Measurements from ENCODE around the gene DNAJC1. TPM values are rescaled to one million over a fixed set of nuclear protein-coding genes. Genes with fewer than 3 reads are reported as not detected.

DNAJC1 gene
- total RNA-seq, 4 donors from 2014 or later = 37.1 to 41.7 (median 40.1) TPM

DNA sequence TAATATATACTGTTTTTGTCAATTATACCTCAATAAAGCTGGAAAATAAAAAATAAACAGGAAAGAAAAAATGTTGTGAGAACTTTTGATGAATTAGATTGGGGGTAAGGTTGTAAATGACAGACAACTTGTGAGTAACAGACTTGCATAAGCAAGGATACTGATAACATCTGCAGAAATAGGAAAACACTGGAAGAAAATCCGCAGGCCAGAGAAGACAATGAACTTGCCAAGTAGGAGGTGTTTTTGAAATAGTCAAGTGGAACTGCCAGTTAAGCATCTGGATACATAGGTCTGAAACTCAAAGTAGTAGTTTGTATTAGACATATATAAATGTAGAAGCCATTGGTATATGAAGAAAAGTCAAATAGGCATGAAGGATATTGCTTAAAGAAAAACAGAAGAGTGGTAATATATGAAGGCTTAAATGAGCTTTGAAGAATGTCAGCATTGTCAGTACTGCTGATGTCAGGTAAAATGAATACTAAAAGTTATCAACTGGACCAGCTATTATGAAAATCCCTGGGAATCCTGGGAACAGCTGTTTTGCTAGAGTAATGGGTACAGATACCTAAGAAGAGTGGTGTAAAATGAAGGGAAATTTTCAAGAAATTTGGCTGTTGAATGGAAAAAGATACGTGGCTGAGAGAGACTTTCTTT lies 58.7 kb downstream of the DNAJC1 start:
- H3K9me3 ChIP-seq = no peaks in the 10 kb centered on the region
- TF ChIP-seq, protein P1, sequence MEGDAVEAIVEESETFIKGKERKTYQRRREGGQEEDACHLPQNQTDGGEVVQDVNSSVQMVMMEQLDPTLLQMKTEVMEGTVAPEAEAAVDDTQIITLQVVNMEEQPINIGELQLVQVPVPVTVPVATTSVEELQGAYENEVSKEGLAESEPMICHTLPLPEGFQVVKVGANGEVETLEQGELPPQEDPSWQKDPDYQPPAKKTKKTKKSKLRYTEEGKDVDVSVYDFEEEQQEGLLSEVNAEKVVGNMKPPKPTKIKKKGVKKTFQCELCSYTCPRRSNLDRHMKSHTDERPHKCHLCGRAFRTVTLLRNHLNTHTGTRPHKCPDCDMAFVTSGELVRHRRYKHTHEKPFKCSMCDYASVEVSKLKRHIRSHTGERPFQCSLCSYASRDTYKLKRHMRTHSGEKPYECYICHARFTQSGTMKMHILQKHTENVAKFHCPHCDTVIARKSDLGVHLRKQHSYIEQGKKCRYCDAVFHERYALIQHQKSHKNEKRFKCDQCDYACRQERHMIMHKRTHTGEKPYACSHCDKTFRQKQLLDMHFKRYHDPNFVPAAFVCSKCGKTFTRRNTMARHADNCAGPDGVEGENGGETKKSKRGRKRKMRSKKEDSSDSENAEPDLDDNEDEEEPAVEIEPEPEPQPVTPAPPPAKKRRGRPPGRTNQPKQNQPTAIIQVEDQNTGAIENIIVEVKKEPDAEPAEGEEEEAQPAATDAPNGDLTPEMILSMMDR (IDR thresholded peaks at IDR 0.05) = no peak
- no peak for TF ChIP-seq POLR2A (IDR thresholded peaks at IDR 0.05)
- DNase-seq = no peak

DNA sequence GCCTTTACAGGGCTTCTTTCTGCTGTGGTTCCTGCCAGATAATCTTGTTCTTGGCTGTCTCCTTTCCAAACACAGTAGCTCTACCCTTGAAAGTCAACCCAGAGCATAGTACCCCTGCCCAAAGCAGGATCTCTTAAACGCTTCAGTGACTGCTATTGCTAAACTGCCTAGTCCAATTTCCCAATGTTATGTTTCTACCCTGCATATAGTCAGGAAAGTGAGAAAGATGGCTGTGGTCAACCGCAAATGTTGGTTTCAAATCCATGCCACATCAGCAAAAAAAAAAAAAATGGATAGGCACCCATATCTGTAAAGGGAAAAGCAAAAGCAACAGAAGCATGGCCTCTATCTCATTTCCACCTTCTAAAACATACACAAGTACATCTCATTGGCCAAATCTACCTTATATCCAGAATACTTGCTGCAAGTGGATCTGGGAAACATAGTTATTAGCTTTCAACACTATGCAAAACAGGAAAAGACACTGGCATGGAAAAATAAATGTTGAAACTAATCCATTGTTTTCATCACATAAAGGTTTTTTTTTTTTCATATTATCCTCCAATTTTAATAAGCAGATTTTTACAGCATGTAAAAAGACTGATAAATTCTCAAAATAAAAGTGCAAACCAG lies 59.8 kb downstream of the DNAJC1 start:
- no peak for TF ChIP-seq POLR2A (IDR thresholded peaks at IDR 0.05)
- TF ChIP-seq, protein P1 (IDR thresholded peaks at IDR 0.05) = no peak
- Histone ChIP-seq H3K4me3 (no peak overlapping the region), H3K9me3 (no peaks in the 10 kb centered on the region), H3K27ac (no peak overlapping the region), H3K4me1 (no peaks in the 10 kb centered on the region), H3K36me3 (no peaks in the 10 kb centered on the region), H3K27me3 (no peaks in the 10 kb centered on the region)
- no peak for DNase-seq

More for the DNA sequence above, 58.7 kb downstream of the DNAJC1 start:
- H3K4me3 ChIP-seq = no peak overlapping the region
- no peaks in the 10 kb centered on the region for H3K36me3 ChIP-seq
- H3K27me3 ChIP-seq = no peaks in the 10 kb centered on the region
- H3K4me1 ChIP-seq = no peaks in the 10 kb centered on the region
- no peak overlapping the region for H3K27ac ChIP-seq

DNA sequence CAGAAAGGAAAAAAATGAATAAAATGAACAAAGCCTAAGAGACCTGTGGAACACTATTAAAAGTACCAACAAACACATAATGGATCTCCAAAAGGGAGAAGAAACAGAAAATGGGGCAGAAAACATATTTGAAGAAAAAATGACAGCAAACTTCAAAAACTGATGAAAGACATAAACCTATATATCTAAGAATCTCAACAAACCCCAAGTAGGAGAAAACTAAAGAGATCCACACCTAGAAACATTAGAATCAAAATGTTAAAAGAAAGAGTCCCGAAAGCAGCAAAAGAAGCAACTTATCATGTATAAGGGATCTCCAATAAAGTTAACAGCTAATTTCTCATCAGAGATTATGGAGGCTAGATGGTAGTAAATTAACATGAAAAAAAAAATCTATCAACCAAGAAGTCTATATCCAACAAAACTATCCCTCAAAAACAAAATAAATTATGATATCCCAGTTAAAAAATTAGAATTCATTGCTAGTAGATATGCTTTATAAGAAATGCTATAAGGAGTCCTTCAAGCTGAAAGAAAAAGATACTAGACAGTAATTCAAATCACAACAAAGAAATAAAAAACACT lies 68.0 kb downstream of the DNAJC1 start:
- Histone ChIP-seq H3K36me3 (no peaks in the 10 kb centered on the region), H3K4me1 (no peaks in the 10 kb centered on the region), H3K27me3 (no peaks in the 10 kb centered on the region), H3K4me3 (no peak overlapping the region), H3K9me3 (peaks cover 0 to 4% (median 0%) of the 10 kb centered on the region in 4 donors), H3K27ac (no peak overlapping the region)
- no peak for DNase-seq
- TF ChIP-seq, protein P1 (IDR thresholded peaks at IDR 0.05) = no peak

GRCh38 chr10:21934307-21934706 lies 69.2 kb downstream of the DNAJC1 start:
- no peak overlapping the region for H3K27ac ChIP-seq
- no peaks in the 10 kb centered on the region for H3K27me3 ChIP-seq
- H3K4me1 ChIP-seq = no peaks in the 10 kb centered on the region
- H3K4me3 ChIP-seq = no peak overlapping the region
- DNase-seq = no peak
- TF ChIP-seq, protein P1 (IDR thresholded peaks at IDR 0.05) = no peak
- no peak for TF ChIP-seq POLR2A (IDR thresholded peaks at IDR 0.05)
- H3K36me3 ChIP-seq = no peaks in the 10 kb centered on the region
- H3K9me3 ChIP-seq = peaks cover 0 to 4% (median 0%) of the 10 kb centered on the region in 4 donors

DNA sequence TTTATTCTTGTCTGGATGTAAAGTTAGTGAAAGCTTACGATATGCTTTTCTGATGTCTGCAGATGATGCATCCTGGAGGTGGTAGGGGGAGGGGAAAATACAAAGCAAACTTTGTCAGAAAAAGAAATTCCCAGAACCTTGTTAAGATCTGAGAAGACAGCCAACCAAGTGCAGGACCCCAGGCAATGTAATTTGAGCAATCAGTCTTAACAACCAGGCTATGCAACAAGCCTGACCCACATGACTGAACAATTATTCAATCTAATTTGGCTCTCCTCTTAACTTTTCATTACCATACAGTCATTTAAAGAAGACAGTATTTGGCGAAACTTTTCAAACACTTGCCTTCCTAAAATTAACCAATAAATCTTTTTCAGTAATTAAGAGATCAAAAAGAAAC lies 74.5 kb downstream of the DNAJC1 start:
- no peak overlapping the region for H3K27ac ChIP-seq
- H3K9me3 ChIP-seq = no peaks in the 10 kb centered on the region
- no peaks in the 10 kb centered on the region for H3K27me3 ChIP-seq
- H3K36me3 ChIP-seq = no peaks in the 10 kb centered on the region
- DNase-seq = no peak
- no peaks in the 10 kb centered on the region for H3K4me1 ChIP-seq
- H3K4me3 ChIP-seq = no peak overlapping the region
- no peak for TF ChIP-seq POLR2A (IDR thresholded peaks at IDR 0.05)
- TF ChIP-seq, protein P1 (IDR thresholded peaks at IDR 0.05) = no peak
